GM21576 (cell line): ENCODE data around the gene CAMSAP2.
A peak's percentile ranks its signal among the peaks of the same experiment; 100 is the strongest.

Experiments
- ATAC-seq: cut with Tn5 transposase; IDR thresholded peaks from one replicate; pipeline ENCODE4 v1.9.1; 2021; ENCODE audit warnings: mild to moderate bottlenecking, moderate library complexity; ENCODE audit not compliant: unreplicated experiment

The CAMSAP2 gene

DNA sequence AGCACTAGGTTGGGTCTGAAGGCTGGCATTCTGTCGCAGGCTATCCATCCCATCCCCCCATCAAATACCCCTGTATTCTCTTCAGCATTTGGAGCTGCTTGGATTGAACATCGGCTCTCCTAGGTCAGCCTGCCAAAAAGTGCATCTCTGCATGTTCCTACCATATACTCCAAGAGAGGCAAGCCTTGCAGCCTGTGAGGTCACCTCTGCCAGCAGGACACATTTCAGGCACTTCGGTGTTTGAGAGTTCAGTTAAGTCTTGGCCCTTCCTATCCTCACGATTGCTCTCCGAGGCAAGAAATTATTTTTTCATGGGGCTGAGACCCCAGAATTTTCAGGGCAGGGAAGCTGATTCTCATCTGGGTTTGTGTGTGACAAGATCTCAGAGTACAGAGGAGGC lies 136.7 kb downstream of the CAMSAP2 start:
- no peak for ATAC-seq

DNA sequence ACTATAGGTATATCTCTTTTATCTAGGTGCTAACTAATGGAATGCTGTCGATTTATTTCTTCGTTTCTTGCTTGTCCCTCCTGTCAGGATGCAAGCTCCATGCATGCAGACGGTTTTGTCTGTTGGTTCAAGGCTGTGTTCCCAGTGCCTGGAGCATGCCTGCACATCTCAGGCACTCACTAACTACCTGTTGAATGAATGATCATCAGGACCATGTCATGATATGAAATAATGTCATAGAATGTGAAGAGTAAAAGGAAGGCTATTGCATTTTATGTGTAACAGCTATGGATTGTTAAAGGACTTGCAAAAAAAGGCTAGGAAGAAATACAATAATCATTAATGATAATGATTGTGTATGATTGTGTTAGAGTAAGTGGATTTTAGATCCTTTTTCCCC lies 138.3 kb downstream of the CAMSAP2 start:
- no peak for ATAC-seq

DNA sequence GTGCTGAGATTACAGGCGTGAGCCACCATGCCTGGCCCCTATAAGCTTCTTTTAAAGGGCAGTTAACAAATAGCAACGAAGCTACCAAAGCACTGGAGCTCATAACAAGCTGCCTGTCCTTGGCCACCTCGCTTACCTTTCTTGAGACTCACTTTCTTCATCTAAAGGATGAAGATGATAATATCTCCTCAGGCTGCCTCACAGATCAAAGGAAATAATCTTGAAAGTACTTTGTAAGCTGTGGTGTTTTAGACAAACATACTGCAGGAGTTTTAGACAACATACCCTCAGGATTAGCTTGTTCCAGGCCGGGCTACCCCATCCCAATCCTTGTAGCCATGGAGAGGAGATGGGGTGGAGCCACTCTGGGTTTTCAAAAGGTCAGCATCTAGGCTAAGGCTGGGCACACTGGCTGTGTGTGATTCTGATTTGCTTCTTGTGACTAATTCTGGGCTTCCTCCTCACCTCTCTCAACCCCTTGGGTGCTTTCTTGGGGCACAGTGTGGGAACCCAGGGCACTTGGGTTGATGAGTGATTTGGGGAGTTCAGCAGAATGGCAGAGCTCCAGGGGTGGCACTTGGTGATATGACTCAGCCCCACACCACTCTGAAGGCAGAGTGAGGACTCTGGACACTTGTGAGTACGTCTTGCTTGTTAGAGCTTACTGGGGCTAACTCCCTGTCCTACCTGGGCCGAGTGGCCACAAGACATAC lies 139.3 kb downstream of the CAMSAP2 start:
- ATAC-seq: peak; percentile 59

DNA sequence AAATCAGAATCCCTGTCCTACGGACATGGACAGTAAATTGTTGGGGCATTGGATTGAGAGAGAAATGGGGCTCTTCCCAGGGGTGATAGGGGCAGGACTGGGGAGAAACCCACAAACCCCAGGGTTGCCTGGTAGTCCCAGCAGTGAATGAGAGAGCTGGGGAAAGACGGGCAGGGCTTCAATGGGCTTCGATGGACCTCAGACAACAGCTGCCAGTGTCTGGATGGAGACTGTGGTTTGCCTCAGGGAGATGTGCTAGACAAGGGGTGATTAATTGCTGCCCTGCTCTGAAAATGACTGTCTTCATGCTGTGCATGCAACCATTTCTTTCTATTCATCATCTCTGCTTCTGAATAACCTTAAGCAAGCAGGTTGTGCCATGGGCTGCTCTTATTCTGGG lies 141.5 kb downstream of the CAMSAP2 start:
- no peak for ATAC-seq

DNA sequence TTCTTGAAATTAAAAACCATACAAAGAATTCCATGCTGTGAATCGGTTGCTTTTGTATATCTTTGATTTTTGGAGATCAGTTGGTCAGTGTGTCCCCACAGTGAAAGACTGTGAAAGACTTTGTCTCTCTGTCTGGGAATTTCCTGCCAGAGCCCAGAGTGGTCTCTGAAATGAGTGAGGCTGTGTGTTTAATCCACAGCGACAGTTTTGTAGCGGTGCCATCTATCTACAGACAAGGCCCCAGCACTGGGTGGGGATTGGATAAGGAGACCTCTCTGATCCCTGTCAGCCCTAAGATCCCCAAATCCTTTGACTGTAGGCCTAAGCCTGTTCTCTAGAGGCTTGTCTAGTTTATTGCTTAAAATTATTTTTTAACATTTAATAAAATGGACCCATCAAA lies 144.4 kb downstream of the CAMSAP2 start:
- ATAC-seq: no peak

DNA sequence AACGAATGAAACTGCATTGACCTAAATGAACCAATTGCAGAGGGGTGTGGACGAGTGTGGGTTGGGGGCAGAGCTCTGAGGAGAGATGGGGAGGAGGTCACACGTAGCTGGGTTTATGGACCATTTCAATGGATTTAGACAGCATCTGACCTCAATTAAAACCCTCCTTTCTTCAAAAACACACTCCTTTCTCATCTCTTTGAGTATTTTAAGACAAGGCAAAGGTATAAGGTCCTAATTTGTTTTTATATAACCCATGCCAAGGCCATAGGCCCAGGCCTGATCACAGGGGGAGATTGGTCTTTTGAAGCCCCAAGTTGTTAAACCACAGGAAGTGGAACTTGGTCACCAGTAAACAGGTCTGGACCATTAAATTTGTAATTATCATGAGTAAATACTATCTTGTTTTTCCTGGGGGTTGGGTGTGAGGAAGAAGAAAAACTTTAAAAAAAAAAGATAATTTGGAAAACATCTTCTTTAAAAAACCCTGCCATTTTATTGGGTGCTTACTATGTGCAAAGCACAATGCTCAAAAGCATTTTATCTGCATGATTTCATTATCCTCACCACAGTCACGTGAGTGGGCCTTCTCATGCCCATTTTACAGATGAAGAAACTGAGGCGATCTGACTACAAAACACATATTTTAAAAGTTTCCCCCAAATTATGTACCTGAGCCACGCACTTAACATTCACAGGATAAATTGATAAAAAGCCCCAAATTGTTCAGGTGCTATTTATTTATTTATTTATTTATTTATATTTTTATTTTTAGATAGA lies 147.1 kb downstream of the CAMSAP2 start:
- no peak for ATAC-seq

DNA sequence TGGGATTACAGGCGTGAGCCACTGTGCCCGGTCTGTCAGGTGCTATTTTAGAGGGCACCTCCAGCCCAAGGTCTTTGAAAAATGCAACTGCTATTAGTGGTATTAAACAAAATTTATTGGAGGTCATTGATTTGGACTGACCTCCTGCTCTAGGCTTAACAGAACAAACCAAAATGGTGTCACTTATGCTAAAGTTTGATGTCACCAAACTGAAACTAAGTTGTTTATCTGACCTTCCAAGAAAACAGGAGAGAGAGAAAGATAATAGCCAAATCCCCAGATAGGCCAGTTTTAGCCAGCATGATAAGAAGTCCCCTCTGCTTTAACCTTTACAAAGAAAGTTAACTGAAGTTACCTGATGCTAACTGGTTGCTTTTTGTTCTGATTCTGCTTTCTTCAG lies 147.9 kb downstream of the CAMSAP2 start:
- ATAC-seq: no peak

DNA sequence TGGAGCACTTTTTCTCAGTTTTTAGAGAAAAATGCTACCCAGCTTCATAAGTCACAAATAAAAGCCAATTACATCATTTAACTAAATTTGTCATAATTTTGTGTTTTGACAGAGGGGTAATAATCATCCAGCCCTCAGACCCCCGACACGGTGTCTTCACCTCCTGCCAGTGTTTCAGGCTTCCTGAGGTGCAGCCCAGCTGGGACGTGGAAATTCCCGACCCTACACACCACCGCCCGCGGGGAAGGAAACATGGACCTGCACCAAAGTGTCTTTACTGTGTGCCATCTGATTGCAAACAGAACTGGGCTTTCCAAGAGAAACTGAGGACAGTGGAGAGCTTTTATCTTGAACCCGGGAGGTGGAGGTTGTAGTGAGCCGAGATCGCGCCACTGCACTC lies 148.3 kb downstream of the CAMSAP2 start:
- ATAC-seq: no peak

DNA sequence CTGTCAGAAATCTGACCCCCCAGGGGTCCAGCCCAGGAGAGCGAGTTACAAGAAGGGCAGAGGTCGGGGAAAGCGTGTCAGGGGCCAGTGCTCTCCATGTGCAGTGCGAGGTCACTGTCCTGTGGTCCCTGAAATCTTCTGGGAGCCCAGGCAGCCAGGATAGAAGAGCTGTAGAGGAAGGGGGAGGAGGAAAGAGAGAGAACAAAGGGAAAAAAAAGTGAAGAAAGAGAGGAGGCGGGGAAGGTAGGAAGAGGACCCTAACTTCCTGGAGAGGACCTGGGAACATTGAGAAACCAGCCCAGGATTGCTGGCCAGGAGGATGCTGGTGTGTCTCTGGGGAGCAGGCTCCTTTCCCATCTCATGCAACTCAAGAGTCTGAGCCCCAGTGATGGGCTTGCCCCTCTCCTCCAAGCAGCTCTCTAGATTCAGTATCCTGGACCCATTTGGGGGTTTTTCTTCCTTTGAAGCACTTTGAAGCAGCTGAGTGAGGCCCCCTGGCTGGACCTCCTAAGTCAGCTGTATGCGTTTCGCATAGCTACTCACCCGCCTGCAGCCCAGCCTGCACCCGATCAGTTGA lies 149.2 kb downstream of the CAMSAP2 start:
- no peak for ATAC-seq

DNA sequence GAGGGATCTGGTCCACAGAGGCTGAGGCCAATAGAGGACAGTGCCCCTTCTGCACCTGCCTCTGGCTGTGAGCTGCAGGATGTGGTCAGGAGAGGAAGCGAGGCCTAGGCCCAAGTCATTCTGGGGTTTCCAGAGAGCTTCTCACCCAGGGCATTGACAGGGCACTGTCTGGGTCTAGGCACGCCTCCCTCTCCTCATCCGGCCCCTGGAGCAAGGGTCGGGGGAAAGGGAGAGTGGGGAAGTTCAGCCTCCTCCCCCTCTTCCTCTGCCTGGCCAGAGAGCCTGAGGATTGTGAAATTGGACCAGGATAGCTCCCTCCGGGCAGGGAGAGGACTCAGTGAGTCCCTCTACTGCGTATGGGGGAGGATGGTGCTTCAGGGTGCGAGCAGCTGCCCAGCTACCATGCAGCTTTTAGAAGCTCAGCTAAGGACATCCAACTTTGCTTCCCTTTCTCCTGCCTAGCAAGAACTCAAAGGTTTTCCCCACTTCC lies 149.7 kb downstream of the CAMSAP2 start:
- ATAC-seq: peak; percentile 94

DNA sequence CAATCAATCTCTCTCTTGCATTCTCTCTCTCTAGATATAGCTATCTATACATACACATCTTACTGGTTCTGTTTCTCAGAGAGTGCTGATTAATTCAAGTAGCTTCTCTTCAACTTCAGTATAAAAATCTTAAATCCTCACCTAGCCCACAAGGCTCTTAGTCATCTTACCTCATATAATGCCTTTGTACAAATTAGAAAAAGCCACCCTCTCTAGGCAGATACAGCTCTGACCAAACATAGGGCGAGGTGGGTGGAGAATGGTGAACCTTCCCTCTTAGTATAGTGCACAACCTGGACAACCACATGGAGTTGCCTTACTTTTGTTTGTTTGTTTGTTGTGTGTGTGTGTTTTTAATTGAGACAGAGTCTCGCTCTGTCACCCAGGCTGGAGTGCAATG lies 150.9 kb downstream of the CAMSAP2 start:
- no peak for ATAC-seq

DNA sequence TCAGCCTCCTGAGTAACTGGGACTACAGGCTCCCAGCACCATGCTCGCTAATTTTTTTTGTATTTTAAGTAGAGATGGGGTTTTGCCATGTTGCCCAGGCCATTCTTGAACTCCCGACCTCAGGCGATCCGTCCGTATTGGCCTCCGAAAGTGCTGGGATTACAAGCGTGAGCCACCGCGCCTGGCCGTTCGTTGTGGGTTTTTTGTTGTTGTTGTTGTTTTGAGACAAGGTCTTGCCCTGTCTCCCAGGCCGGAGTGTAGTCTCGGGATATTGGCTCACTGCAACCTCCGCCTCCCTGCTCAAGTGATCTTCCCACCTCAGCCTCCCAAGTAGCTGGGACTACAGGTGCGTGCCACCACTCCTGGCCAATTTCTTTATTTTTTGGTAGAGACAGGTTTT lies 151.3 kb downstream of the CAMSAP2 start:
- no peak for ATAC-seq

DNA sequence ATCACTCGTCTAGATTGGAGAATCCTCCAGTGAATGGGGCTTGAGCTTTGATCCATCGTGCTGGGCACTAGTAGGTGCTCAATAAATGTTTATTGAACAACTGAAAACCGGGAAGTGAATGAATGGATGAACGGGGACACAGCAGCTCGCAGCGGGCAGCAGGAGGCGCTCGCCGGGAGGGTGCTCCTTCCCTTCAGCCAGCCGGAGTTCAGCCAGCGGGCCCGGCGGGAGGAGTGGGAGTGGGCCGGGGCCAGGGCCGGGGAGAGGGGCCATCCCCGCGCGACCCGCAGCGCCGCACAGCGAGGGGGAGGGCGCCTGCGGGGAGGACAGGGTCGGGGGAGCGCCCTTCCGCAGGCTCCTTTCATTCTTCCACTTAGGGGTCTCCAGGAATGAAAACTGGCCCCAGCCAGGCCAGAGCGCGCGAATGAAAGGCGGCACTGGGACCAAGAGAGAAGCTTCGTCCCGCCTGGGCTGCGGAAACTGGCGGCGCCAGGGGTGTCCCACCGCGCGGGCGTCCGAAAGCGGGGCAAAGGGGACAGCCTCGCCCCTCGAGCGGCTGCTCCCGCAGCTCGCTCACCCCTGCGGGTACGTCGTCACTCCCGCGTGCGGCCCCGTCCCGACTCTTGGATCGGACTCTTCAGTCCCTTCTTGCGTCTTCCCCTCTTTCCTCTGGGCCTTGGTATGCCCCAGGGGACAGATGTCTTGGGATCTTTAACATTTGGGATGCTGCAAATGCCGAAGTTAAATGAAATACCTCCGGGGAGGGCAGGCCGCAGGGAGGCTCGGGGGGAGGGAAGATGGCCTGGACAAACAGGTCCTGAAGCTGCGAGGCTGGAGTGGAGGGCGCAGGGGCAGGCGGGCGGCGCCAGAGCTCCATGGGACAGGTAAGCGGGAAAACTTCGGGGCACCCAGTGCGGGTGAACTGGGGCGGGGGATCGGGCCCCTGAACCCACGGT lies 152.4 kb downstream of the CAMSAP2 start:
- no peak for ATAC-seq

DNA sequence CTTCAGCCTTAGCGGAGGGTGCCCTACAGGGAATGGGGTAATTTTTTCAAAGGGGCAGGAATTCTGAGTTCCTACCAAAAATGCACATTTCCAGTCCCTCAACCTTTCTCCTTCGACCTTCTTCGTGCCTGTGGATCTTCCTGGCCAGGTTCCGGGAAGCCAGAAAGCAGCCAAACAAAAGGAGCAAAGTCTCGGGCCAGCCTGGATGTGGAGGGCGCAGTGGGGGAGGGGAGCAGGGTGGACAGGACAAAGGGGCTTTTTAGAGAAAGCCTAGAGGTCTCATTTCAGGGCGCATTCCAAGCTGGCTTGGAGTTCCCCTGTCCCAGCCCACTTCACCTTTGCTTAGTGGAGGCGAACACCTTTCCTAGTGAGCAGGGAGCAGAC lies 153.1 kb downstream of the CAMSAP2 start:
- ATAC-seq: no peak

DNA sequence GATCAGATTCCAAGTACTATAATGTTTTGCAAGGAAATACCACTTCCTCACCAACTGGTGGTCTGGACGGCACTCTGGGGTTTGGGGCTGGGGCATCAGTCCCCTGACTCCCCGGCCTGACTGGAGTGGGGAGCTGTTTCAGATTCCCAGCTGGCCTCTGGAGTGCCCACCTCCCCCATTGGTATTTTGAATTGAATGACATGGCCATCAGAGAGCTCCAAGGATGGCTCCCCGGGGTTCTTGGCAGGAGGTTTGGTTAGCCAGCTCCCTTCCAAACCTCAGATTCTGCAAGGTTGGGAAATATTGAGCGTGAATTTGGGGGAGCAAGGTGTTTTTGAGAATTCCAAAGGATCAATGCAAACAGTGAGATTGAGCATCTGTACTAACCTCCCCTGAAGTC lies 153.9 kb downstream of the CAMSAP2 start:
- no peak for ATAC-seq

DNA sequence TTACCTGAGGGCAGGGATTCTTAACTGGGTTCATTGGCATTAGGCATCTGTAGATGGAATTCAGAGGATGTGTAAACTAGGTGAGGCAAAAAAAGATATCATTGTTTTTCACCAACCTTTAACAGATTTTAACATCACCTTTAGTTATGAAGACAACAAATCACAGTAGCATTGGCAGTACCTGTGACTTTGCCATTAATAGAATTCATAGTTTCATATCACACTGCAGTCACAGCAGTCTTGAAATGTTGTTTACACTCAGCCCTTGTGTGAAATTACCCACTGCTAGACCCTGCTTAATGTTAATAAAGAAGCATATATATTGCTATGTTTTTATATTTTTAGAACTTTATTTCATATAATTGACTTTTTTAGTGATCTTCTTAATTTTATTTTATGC lies 154.3 kb downstream of the CAMSAP2 start:
- no peak for ATAC-seq

DNA sequence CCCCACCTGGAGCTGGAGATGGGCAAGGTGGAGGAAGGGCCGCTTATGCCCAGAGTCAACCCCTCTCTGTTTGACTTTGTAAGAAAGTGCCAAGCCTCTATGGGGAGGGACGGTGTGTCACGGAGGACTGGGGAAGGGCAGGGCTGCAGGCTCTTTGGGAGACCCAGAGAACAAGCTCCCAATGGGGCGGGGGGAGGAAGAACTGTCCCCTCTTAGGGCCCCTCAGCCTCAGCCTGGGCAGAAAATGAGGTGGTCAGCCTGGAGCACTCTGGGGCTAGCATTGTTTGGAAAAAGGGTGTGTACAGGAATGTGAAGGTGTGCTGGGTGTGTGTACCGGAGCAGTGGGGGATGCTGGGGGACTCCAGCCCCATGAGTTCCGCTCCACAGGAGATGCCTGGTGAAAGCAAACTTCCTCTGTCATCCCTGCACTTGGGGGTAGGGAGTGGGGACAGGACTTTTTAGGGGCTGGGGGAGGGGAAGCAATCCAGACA lies 154.8 kb downstream of the CAMSAP2 start:
- no peak for ATAC-seq

DNA sequence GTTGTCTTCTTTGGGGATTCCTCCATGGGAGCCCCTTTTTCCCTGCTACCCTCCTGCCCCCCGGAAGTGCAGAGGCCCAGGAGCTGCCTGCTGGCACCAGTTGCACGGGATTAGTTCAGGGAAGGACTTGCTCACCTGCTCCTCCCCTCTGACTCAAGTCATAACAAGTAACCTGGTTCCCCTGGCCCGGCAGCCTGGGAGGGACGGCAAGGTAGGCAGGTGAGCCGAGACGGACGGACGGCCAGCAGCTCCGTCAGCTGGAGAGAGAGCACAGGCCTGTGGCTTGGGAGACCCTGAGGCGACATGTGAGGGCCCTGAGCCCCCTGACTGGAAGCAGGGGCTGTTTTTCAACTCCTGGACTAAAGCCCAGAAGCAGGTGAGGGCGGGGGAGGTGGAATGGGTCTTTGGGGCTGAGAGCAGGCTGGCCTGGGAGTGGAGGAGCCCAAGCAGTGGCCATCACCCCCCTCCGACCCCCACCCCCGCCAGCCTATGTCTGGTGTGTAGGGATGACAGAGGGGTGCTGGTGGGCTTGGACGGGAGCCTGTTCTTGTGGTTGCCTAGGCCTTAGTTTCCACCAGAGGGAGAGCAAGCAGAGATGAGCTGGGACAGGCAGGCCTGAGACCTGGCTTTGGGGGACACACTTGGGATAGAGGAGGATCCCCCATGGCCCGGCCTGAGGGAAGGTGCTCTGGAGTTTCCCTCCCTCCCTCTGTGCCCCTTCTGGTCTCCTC lies 156.2 kb downstream of the CAMSAP2 start, which contains the start of gene INAVA:
Gene INAVA, plus strand, starts transcription at position 189 of the 731 bp plus-strand sequence. CDS start 3,501 bp downstream, outside the sequence.
- ATAC-seq: no peak

DNA sequence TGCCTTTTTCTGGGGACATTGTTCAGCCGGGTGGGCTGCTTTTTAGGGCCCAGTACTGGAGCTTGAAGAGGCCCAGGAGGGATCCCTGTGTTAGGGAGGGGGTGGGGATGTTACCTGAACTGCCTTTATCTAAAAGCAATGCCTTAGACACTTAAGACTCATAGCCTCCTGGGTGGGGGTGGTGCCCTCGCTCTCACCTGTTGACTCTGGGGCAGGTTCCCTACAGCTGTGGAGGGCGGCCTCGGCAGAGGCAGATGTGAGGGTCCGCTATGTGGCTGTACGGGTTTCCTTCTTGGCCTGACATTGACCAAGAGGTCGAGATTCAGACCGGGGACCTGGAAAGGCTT lies 156.7 kb downstream of the CAMSAP2 start:
- ATAC-seq: no peak
